HepG2 (cell line): ENCODE results near the gene CACNA1I. TPM values are rescaled to one million over a fixed set of nuclear protein-coding genes. Genes with fewer than 3 reads are reported as not detected.

Experiments
- BCL3 ChIP-seq: sonication (generic); formaldehyde crosslinking; IDR thresholded peaks from 2 replicates; pipeline ENCODE4 v1.5.1; 2020; ENCODE audit warnings: mild to moderate bottlenecking, missing genetic modification reagents, moderate library complexity
- ELF1 ChIP-seq: sonication (generic); formaldehyde crosslinking; IDR thresholded peaks from 2 replicates; pipeline ENCODE4 v1.4.0; 2020; ENCODE audit warnings: missing genetic modification reagents
- ETV5 ChIP-seq: IDR thresholded peaks from 2 replicates; pipeline ENCODE4 v1.6.1; 2018; ENCODE audit warnings: missing biosample characterization, missing genetic modification reagents, inconsistent platforms, borderline replicate concordance
- FIP1L1 ChIP-seq: fragments of 200-400 bp; formaldehyde crosslinking; IDR thresholded peaks from 2 replicates; pipeline ENCODE4 v1.6.1; 2018; ENCODE audit warnings: low read depth, mild to moderate bottlenecking, low read length, moderate library complexity, borderline replicate concordance; ENCODE audit not compliant: insufficient read depth
- LCORL ChIP-seq, 2 experiments: fragments of 450-650 bp in 1 of 2; sonication (generic) in 1 of 2; formaldehyde crosslinking in 1 of 2; IDR thresholded peaks; 2 replicates each; pipeline versions ENCODE4 v1.5.0 to v1.6.1; 2017 to 2020; ENCODE audit warnings: antibody characterized with exemption in 1 of 2, missing genetic modification reagents in 1 of 2
- MED1 ChIP-seq: sonication (generic); formaldehyde crosslinking; IDR thresholded peaks from 2 replicates; pipeline ENCODE4 v1.4.0; 2020; ENCODE audit warnings: missing genetic modification reagents
- MEIS2 ChIP-seq: sonication (generic); formaldehyde crosslinking; IDR thresholded peaks from 2 replicates; pipeline ENCODE4 v1.9.0; 2021; ENCODE audit warnings: mild to moderate bottlenecking, missing genetic modification reagents
- POLR2A ChIP-seq, 2 experiments: IDR thresholded peaks; 2 replicates each; pipeline ENCODE4 v1.6.1; 2011; ENCODE audit warnings: low read depth in 2 of 2, low read length in 2 of 2, mild to moderate bottlenecking in 1 of 2, moderate library complexity in 1 of 2; ENCODE audit not compliant: insufficient read depth in 1 of 2
- RARA ChIP-seq: IDR thresholded peaks from 2 replicates; pipeline ENCODE4 v1.6.1; 2016; ENCODE audit warnings: missing genetic modification reagents, missing compliant biosample characterization
- RORA ChIP-seq: sonication (generic); formaldehyde crosslinking; IDR thresholded peaks from 2 replicates; pipeline ENCODE4 v1.5.0; 2020; ENCODE audit warnings: mild to moderate bottlenecking, missing genetic modification reagents, moderate library complexity
- SRY ChIP-seq: sonication (generic); formaldehyde crosslinking; IDR thresholded peaks from 2 replicates; pipeline ENCODE4 v1.8.0; 2022; ENCODE audit warnings: mild to moderate bottlenecking, missing genetic modification reagents
- ZBTB2 ChIP-seq: sonication (generic); formaldehyde crosslinking; IDR thresholded peaks from 2 replicates; pipeline ENCODE4 v1.8.0; 2022; ENCODE audit warnings: low read depth, missing genetic modification reagents
- ZNF275 ChIP-seq: sonication (generic); formaldehyde crosslinking; IDR thresholded peaks from 2 replicates; pipeline ENCODE4 v1.8.0; 2022; ENCODE audit warnings: missing genetic modification reagents, mild to moderate bottlenecking, inconsistent platforms, borderline replicate concordance
- ZNF44 ChIP-seq: sonication (generic); formaldehyde crosslinking; IDR thresholded peaks from 2 replicates; pipeline ENCODE4 v1.5.1; 2020; ENCODE audit warnings: mild to moderate bottlenecking, missing genetic modification reagents
- ZNF563 ChIP-seq: sonication (generic); formaldehyde crosslinking; IDR thresholded peaks from 2 replicates; pipeline ENCODE4 v1.8.0; 2022; ENCODE audit warnings: mild to moderate bottlenecking, moderate library complexity, missing genetic modification reagents
- ZNF605 ChIP-seq: sonication (generic); formaldehyde crosslinking; IDR thresholded peaks from 2 replicates; pipeline ENCODE4 v1.8.0; 2022; ENCODE audit warnings: mild to moderate bottlenecking, missing genetic modification reagents
- ZNF609 ChIP-seq: sonication (generic); formaldehyde crosslinking; IDR thresholded peaks from 2 replicates; pipeline ENCODE4 v1.4.0; 2020; ENCODE audit warnings: mild to moderate bottlenecking, missing genetic modification reagents, borderline replicate concordance
- ZNF709 ChIP-seq: sonication (generic); formaldehyde crosslinking; IDR thresholded peaks from 2 replicates; pipeline ENCODE4 v1.5.0; 2020; ENCODE audit warnings: mild to moderate bottlenecking, missing genetic modification reagents
- ZNF75D ChIP-seq: sonication (generic); formaldehyde crosslinking; IDR thresholded peaks from 2 replicates; pipeline ENCODE4 v1.8.1; 2023; ENCODE audit warnings: missing genetic modification reagents, mild to moderate bottlenecking, borderline replicate concordance
- polyA plus RNA-seq, 8 experiments: library from polyadenylated mRNA; depleted of rRNA in 3 of 8; stranded (reverse) in 7 of 8; unstranded in 1 of 8; fragments of >200 nt; fragmentation: Illumina TruSeq in 4 of 8; extraction: Trizol in 4 of 8; gene quantifications; 2 replicates each; pipeline versions ENCODE4 v1.2.1 to v1.2.3, GENCODE V29; 2011 to 2016; ENCODE audit warnings: low read depth in 4 of 8, missing spikeins in 1 of 8, mixed read lengths in 1 of 8; ENCODE audit not compliant: insufficient read depth in 1 of 8
- total RNA-seq, 5 experiments: library from RNA; depleted of rRNA; stranded (reverse); fragments of >200 nt; fragmentation: Illumina TruSeq; extraction: Trizol; gene quantifications; 2 replicates each; pipeline ENCODE4 v1.2.3, GENCODE V29; 2016; ENCODE audit warnings: low read depth in 1 of 5

CACNA1I gene
- total and polyA plus RNA-seq, 2 of the 13 experiments (the other 11 are each of a cell fraction or from before 2014, with no cell fraction given) = not detected

- TF ChIP-seq ZNF605 (CRISPR knock-in tag) = no peak
- peak; percentile 68; the same call in 1 of the 2 replicates for TF ChIP-seq MEIS2 (CRISPR knock-in tag)
- TF ChIP-seq ELF1 (CRISPR knock-in tag) = peak; percentile 84
- TF ChIP-seq LCORL (IDR thresholded peaks at IDR 0.05) = no peak
- TF ChIP-seq LCORL (CRISPR knock-in tag; IDR thresholded peaks at IDR 0.05) = peak; percentile 61
- TF ChIP-seq ZNF44 (CRISPR knock-in tag) = 0 out of 2 replicates have a peak, but pooled peaks have one; percentile 42
- peak; percentile 36; the same call in 1 of the 2 replicates for TF ChIP-seq ZBTB2 (CRISPR knock-in tag)
- peak; percentile 38; the same call in 1 of the 2 replicates for TF ChIP-seq ZNF563 (CRISPR knock-in tag)
- TF ChIP-seq FIP1L1 = no peak
- peak; percentile 75 for TF ChIP-seq RARA (CRISPR knock-in tag)
- TF ChIP-seq BCL3 (CRISPR knock-in tag) = peak; percentile 74
- no peak for TF ChIP-seq ZNF709 (CRISPR knock-in tag)
- peak; percentile 72; the same call in 1 of the 2 replicates for TF ChIP-seq ZNF609 (CRISPR knock-in tag)
- TF ChIP-seq RORA = no peak
- 0 out of 4 replicates have a peak, but pooled peaks of 1 of the 2 experiments have one; percentile 2 for TF ChIP-seq POLR2A (IDR thresholded peaks at IDR 0.05; ENCODE audit: insufficient read depth in 1 of 2, low read depth in 2 of 2, low read length in 2 of 2)
- no peak for TF ChIP-seq SRY (CRISPR knock-in tag)
- no peak for TF ChIP-seq ZNF75D
- TF ChIP-seq ZNF275 (CRISPR knock-in tag) = no peak; the same call in 1 of the 2 replicates
- peak; percentile 89 for TF ChIP-seq ETV5
- peak; percentile 79 for TF ChIP-seq MED1 (CRISPR knock-in tag)
Measured at GRCh38 chr22:39528681-39529486, 41.7 kb upstream of the CACNA1I start (continued).
